NK-92 (cell line): Measurements from ENCODE around the gene INO80.

Experiments
- DNase-seq: peaks from one replicate; lab custom pipeline; 2025; ENCODE audit not compliant: unreplicated experiment; lab: John Stamatoyannopoulos, UW

INO80 gene

DNA sequence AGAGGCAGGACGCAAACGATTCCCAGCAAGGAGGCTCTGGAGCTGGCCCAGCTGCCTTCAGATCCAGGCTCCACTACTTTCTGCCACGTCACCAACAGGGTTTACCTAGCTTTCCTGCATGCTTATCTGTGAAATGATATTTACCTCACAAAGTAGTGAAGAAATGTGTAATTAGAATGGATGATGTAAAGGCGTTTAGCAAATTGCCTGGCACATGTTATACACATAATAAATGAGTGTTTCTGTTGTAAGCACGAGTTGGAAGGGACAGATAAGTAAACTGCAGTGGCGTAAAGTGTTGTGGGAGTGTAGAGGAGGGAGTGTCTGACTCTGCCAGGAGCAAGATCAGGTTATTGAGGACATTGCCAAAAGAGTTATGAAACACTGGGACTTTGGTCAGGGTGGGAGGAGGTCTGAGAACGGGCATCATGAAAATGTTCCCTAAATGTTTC is 166.3 kb downstream of the INO80 start:
- DNase-seq, result no peak

DNA sequence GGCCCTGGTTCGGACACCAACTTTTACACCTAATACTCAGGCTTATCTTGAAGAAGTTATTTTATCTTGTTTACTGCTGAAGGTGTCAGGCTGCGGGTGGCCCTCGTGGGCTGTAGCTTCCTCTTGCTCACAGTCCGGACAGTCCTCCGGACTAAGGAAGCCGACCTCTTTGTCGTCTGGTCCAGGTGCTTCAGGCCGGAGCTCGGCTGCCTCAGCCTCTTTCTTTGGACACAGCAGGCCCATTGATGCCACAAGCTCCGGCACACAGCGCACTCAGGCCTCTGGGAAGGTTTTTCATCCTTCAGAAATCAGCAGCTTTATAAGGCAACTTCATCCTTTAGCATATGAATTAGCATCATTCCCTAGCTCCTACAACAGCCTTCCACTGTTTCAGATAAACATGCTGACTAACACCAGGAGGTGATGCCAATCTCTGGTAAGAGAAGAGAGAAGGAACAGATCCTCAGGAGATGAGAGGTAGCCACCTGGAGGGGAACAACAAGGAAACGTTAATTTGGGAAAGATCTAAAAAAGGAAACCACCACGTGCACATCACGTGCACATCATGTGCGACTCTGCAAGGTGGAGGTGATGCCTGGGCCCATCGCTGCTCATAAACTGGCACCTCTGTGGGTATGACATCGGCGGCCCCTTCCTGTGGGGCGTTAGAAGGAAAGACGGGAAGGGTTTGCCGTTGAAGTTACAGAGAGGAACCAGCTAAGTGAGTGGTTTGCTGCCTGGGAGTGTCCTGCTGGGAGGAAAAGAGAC is 167.2 kb downstream of the INO80 start:
- DNase-seq, result no peak

DNA sequence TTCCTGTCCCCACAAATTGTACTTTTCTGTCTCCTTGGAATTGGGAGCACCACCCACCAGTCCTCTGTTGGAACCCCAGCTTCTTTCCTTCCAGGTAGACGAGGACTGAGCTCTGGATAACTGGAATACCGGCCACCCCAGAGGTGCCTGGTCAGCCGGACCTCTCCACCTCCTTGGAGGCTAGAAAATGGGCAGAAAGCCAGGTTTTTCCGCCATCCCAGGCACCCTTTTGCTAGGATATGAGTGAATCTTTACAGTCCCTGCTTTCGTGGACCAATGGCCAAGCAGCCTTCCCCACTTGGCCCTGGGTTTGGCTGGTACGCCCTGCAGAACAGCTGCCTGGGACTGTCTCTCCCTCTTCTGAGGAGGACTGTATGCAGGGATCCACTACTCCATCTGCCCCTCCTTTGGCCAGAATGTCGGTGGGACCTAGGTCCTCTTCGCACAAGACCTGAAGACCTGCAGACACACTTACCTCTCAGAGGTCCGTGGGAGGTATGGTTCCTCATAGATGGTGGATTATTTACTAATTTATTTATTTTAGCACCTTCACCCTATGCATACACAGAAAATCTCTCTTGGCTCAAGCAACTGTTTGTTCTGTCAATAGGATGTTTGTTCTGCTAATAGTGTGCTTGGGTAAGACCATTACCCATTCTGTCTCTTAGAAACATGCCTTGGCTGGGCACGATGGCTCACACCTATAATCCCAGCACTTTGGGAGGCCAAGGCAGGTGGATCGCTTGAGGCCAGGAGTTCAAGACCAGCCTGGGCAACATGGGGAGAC is 171.4 kb downstream of the INO80 start:
- no peak for DNase-seq

DNA sequence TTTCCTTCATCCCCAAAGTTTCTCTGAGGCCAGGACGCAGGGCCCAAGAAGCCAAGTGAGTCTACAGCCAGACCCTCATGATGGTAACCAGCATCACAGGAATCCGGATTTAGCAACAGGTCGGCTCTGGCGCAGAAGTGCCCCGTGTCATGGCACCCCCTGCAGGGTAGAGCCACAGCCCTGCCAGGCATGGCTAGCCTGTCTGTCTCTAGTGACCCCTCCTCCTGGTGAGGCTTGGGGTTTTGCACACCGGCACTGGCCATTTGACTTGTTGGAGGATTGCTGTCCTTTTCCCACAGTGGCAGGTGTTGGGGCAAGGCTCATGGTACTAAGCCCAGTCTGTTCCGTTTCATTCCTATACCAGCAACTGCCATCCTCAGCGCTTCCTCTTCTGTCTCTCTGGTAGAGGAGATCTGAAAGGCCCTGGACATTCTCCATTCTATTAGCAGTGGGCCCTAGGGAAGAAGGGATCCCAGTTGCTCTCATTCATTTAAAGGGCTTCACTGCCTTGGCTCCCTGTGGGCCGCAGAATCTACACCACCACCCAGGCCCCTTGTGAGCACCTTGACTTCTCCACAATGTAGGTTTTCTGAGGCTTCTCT is 172.2 kb downstream of the INO80 start:
- DNase-seq, result no peak

DNA sequence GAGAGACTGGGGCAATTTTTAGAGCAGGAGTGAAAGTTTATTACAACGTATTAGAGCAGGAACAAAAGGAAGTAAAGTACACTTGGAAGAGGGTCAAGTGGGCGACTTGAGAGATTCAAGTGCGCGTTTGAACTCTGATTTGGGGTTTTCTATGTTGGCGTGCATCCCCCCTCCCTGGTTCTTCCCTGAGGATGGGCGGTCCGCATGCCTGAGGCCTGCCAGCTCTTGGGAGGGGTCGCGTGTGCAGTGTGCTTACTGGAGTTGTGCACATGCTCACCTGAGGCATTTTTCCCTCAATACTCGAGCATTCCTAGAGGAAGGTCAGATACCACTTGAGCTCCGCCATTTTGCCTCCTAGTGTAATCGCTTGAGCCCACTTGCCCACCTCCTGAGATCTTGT is 173.2 kb downstream of the INO80 start:
- no peak for DNase-seq

DNA sequence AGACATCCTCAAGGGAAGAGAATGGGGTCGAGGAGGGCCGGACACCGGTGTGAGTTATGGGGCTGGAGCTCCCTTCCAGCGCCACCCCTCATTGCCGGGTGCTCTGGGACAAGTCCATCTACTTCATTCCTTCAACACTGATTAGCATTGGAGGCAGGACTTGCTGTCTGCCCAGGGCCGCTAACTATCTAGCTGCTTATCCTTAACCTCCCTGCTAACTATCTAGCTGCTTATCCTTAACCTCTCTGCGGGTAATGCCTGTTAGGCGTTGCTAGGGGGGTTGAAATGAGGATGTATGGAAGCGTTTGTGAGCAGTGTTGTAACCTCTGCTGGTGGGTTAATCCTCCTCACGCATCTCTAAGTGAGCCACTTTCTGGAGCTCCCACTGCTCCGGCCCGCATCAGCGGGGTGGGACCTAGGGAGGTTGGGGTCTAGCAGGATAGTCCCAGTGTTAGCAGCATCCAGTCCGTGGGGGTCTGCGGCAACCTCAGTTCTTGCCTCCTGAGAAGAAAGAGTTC is 173.7 kb downstream of the INO80 start:
- no peak for DNase-seq

DNA sequence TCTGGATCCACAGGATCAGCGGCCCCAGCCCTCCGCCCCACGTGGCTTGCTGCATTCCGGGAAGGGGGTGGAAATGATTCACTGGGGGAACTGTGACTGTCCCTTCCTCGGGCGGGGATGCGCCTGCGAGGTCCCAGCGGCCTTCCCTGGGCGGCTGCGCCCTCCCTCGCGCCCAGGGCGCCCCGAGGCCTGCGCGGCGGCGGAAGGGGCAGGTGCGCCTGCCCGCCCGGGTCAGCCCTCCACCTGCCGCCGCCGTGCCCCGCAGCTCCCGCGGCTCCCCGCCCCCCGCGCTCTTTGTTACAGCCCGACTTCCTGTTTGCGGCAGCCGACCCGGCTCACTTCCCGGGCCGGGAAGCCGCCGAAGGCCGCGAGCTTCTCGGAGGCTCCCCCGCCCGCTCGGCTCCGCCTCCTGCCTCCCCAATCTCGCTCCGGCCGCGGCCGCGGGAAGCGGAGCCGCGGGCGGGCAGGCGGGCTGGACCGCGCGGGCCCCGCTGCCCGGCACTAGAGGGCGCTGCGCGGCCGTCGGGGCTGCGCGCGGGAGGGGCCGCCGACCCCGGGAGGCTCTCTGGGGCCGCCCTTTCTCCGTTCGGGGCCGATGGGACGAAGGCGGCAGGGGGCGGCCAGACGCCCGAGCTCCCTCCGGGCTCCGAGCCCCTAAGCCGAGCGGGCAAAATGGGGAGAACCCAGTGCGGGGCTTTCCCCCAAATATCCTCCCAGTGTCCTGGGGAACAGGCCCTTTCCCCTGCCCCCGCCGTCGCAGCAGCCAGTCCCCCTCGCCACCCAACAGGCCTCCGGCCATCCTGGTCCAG is 174.3 kb downstream of the INO80 start:
- DNase-seq, result no peak

DNA sequence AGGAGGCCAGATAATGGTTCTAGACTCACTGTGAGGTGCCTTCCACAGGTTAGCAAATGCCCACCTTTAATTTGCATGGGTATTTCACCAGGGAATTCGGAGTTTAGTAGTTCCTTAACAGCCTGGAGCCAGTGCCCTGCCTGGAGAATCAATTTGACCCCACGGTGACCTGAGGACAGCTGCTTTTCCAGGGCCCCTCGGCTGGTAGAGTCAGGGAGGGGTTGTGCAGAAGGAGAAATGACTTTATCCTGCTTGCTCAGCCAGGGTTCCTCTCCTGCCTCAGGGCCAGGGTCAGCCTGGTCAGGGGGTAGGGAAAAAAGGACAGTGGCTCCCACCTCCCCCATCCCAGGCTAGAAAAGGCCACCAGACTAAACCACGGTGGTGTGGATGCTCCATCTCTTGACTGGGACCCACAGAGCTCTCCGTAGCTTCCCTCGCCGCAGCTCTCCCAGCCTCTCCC is 175.0 kb downstream of the INO80 start:
- no peak for DNase-seq

DNA sequence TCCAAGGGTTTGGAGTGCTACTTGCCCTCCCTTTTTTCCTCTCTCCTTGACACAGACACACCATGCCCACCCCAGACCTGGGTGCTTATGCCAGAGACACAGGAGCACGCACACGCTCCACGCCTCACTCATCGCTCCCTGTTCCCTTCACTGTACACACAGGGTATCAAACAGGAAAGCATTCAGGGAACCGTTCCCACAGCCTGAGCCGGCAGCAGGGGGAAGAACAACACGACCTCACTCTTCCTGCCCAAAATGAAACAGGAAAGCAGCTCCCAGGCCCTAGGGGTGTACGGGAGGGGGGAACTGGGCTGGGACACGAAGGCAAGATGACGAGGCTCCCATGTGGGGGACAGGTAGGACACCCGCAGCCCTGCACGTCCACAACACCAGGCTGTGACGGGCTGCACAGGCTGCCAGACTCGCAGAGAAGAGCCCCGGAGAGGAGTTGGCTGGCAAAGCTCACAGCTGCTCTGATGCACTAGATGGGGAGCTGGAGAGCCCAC is 175.7 kb downstream of the INO80 start:
- no peak for DNase-seq

DNA sequence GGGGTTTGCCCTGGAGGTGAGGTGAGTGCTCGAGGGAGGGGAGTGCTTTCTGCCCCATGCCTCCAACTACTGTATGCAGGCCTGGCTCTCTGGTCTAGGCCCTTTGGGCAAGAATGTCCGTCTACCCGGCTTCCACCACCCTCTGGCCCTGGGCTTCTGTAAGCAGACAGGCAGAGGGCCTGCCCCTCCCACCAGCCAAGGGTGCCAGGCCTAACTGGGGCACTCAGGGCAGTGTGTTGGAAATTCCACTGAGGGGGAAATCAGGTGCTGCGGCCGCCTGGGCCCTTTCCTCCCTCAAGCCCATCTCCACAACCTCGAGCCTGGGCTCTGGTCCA is 177.6 kb downstream of the INO80 start:
- no peak for DNase-seq

DNA sequence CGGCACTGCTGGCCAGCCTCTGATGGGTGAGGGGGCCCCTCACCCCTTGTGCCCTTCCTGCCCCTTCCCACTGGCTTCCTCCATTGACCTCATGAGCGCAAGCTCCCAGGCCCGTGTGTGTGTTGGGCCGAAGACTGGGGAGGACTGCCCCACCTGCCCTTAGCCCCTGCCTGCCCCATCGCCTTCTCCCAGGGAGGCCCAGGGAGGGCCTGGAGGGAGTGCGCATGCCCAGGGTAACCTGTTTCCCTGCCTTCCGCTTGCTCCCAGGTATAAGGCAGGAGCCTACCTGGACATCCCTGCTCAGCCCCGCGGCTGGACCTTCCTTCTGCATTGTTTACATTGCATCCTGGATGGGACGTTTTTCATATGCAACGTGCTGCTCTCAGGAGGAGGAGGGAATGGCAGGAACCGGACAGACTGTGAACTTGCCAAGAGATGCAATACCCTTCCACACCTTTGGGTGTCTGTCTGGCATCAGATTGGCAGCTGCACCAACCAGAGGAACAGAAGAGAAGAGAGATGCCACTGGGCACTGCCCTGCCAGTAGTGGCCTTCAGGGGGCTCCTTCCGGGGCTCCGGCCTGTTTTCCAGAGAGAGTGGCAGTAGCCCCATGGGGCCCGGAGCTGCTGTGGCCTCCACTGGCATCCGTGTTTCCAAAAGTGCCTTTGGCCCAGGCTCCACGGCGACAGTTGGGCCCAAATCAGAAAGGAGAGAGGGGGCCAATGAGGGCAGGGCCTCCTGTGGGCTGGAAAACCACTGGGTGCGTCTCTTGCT is 178.1 kb downstream of the INO80 start:
- no peak for DNase-seq

DNA sequence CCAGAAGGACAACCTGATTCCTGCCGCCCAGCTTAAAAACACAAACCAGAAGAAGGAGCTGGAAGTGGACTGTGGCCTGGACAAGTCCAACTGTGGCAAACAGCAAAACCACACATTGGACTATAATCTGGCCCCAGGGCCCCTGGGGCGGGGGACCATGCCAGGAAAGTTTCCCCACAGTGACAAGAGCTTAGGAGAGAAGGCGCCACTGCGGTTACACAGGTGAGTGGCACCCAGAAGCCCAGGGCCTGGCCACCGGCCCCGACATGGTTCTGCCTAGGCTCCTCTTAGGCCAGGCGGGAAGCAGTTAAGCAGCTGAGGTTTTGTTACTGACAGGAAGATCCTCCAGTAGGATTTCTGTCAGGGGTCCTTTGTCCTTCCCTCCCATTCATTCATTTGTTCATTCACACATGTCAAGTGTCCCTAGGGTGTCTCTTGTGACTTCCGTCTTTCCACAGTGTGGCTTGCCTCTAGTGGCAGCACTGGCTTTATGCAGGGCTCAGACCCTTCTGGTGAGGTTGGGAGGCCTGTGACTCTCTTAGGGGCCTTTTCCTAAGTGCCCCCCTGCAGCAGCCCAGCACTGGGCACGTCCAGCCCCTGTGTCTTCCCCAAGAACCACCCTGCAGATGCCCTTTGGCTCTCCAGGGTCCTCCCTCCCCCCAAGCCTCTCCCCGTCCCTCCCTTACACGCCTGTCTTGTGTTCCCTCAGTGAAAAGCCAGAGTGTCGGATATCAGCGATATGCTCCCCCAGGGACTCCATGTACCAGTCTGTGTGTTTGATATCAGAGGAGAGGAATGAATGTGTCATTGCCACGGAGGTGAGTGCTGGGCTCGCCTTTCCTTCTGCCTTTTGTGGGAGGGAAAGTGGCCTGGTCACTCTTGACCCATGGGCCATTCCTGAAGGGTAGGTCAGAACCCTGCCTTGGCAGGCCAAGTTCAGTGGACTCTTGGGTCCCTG is 179.1 kb downstream of the INO80 start:
- no peak for DNase-seq

DNA sequence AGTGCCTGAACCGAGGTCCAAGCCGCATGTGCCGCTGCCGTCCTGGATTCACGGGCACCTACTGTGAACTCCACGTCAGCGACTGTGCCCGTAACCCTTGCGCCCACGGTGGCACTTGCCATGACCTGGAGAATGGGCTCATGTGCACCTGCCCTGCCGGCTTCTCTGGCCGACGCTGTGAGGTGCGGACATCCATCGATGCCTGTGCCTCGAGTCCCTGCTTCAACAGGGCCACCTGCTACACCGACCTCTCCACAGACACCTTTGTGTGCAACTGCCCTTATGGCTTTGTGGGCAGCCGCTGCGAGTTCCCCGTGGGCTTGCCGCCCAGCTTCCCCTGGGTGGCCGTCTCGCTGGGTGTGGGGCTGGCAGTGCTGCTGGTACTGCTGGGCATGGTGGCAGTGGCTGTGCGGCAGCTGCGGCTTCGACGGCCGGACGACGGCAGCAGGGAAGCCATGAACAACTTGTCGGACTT is 179.8 kb downstream of the INO80 start:
- no peak for DNase-seq

DNA sequence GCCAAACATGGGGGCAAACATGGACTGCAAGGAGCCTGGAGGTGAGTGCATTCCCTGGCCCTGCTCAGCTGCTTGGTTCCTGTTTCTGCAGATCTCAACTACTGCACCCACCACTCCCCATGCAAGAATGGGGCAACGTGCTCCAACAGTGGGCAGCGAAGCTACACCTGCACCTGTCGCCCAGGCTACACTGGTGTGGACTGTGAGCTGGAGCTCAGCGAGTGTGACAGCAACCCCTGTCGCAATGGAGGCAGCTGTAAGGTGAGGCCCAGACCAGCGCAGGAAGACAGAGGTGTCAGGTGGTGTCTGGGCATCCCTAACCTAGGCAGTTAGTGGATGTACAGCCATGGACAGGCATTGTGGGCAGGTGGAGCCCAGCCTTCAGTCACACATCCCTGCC is 181.6 kb downstream of the INO80 start:
- no peak for DNase-seq

DNA sequence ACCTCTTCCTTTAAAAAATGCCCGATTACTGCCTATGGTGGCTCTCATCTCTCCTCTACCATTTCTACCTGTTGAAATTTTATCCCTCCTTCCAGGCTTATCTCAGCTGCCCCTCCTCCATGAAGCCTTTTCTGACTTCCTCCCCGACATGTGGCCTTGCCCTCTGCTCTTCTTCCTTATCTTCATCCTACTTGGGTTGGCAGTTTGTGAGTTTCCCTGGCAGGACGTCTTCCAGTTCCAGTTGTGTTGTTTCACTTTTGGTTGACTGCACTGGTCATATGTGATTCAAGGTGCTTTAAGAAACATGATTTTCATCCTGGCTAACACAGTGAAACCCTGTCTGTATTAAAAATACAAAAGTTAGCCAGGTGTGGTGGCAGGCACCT is 182.6 kb downstream of the INO80 start:
- no peak for DNase-seq

DNA sequence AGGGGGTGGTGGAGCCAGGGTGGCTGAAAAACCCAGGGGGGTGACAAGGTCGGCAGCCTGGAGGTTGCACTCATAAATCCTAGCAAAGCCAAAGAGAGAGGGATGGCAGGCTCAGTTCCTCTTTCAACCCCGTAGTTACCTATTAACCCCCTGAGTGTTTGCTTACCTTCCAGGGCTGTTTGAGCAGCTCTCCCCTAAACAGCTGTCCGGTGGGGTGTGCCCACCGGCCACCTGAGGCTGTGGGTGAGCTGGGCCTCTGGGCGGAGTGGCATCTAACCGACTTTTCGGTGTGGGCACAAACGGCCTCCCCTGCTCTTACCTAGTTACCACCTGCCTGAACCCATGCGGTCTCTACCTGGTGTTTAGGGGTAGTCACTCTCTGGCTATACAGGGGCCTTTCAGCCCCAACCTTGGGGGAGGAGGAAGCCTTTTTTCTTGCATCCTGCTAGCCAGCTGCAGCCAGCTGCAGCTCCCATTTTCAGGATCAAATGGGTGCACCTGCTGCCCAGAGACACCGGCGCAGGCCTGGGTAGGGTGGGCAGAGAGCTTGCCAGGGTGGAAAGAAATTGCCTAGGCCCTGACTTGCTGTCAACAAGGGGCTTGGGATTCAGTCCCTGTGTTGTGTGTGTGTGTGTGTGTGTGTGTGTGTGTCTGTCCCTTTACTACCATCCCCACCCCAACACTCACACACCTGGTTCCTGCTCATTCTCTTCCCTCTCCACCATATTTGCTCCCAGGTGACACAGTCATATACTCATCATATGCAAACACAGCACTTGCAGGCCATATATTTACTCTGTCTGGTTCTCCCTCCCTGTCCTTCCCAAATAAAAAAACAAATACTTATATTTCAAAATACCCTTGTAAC is 183.2 kb downstream of the INO80 start:
- DNase-seq, result no peak

DNA sequence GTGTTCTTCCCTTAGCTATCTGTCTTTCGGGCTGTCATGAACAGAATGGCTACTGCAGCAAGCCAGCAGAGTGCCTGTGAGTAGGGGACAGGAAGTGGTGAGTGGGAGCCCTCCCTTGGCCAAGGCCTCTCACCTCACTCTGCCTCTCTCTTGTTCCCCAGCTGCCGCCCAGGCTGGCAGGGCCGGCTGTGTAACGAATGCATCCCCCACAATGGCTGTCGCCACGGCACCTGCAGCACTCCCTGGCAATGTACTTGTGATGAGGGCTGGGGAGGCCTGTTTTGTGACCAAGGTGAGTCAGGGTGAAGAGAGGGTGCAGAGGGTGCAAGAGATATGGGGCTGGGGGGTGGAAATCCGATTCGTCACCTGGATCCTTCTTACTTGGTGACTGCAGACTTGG is 183.9 kb downstream of the INO80 start:
- no peak for DNase-seq
